Vagina (tissue), 2 donors: Measurements from ENCODE around the gene MRPL53. TPM values are rescaled to one million over a fixed set of nuclear protein-coding genes. Genes with fewer than 3 reads are reported as not detected.

Source experiments
- DNase-seq, 2 donors: peaks; one replicate each; pipeline ENCODE4 v3.0.0-alpha.2; 2017; ENCODE audit errors: extremely low spot score in 2 of 2
- H3K27ac ChIP-seq: fragments of 200-600 bp; sonication (generic); one replicate; pipeline ENCODE4 v1.5.1; 2019
- H3K27me3 ChIP-seq: fragments of 200-600 bp; sonication (generic); one replicate; pipeline ENCODE4 v1.5.1; 2019
- H3K36me3 ChIP-seq, 2 donors: fragments of 200-600 bp; sonication (generic); one replicate each; pipeline ENCODE4 v1.5.1; 2017 to 2019
- H3K4me1 ChIP-seq: fragments of 200-600 bp; sonication (generic); one replicate; pipeline ENCODE4 v1.5.1; 2019
- H3K4me3 ChIP-seq, 2 donors: fragments of 200-600 bp; sonication (generic); 1 replicate in 1 of 2; 2 replicates in 1 of 2; pipeline ENCODE4 v1.5.1; 2016 to 2019
- H3K9me3 ChIP-seq: fragments of 200-600 bp; sonication (generic); one replicate; pipeline ENCODE4 v1.5.1; 2019
- CTCF ChIP-seq, 3 experiments: fragments of 450-650 bp in 2 of 3; fragments of 200-600 bp in 1 of 3; sonication (generic) in 1 of 3; IDR thresholded peaks; one replicate each; pipeline ENCODE4 v1.5.1; 2017 to 2019; ENCODE audit warnings: antibody characterized with exemption in 3 of 3, mild to moderate bottlenecking in 2 of 3, moderate library complexity in 2 of 3
- POLR2A ChIP-seq, 2 donors: fragments of 450-650 bp; IDR thresholded peaks; one replicate each; pipeline ENCODE4 v1.6.1; 2017; ENCODE audit warnings: antibody characterized with exemption in 2 of 2, mild to moderate bottlenecking in 2 of 2, moderate library complexity in 2 of 2
- POLR2AphosphoS5 ChIP-seq, 2 donors: sonication (generic); formaldehyde crosslinking; IDR thresholded peaks; one replicate each; pipeline ENCODE4 v1.9.0; 2017; ENCODE audit warnings: antibody characterized with exemption in 2 of 2, mild to moderate bottlenecking in 2 of 2, low read depth in 1 of 2; ENCODE audit not compliant: insufficient read depth in 1 of 2
- intact Hi-C: fragments of 100-400 bp; cut with DNase I; formaldehyde crosslinking; loops from one replicate; pipeline ENCODE4 v1.15.1; 2023
- total RNA-seq: library from RNA; depleted of rRNA; stranded (reverse); fragments of >200 nt; gene quantifications from one replicate; pipeline ENCODE4 v1.2.3, GENCODE V29; 2016

MRPL53 gene
- total RNA-seq, 1 donor from 2014 or later = 40.3 TPM

- no peak for DNase-seq
- intact Hi-C loops = no loop called here
- H3K9me3 ChIP-seq = no peaks in the 10 kb centered on the region
- H3K27me3 ChIP-seq = no peaks in the 10 kb centered on the region
- peak overlapping the region; percentile 66 for H3K27ac ChIP-seq
- TF ChIP-seq CTCF (IDR thresholded peaks at IDR 0.05) = no peak
- no peak for TF ChIP-seq POLR2AphosphoS5 (IDR thresholded peaks at IDR 0.05; ENCODE audit: insufficient read depth in 1 of 2, low read depth in 1 of 2)
- no peak for TF ChIP-seq POLR2A (IDR thresholded peaks at IDR 0.05)
- peaks cover 0 to 12% of the 10 kb centered on the region in 2 donors for H3K36me3 ChIP-seq
- H3K4me1 ChIP-seq = peaks cover 43% of the 10 kb centered on the region
- peak overlapping the region; percentile 79 to 88 for H3K4me3 ChIP-seq
Measured at GRCh38 chr2:74458938-74459363, 13.5 kb downstream of the MRPL53 start.

- H3K27me3 ChIP-seq = no peaks in the 10 kb centered on the region
- peak; percentile 100 for DNase-seq
- intact Hi-C loops = no loop called here
- TF ChIP-seq POLR2AphosphoS5 (IDR thresholded peaks at IDR 0.05; ENCODE audit: insufficient read depth in 1 of 2, low read depth in 1 of 2) (peak; percentile 77 to 90), CTCF (IDR thresholded peaks at IDR 0.05) (no peak), POLR2A (IDR thresholded peaks at IDR 0.05) (peak in 1 of 2 donors; percentile 7)
- peak within 1 kb of the TSS; percentile 96 for H3K27ac ChIP-seq
- peaks cover 37% of the 10 kb centered on the region for H3K4me1 ChIP-seq
- H3K36me3 ChIP-seq = peaks cover 0 to 12% of the 10 kb centered on the region in 2 donors
- H3K4me3 ChIP-seq = peak within 1 kb of the TSS; percentile 79 to 88
- H3K9me3 ChIP-seq = no peaks in the 10 kb centered on the region
Measured at GRCh38 chr2:74458132-74458937, 14.1 kb downstream of the MRPL53 start, which contains the start of gene WBP1. Gene WBP1 (plus strand): TSS chr2:74458438. CDS start chr2:74458603, 165 bp downstream.

- peak overlapping the region; percentile 96 for H3K27ac ChIP-seq
- intact Hi-C loops = no loop called here
- H3K4me1 ChIP-seq = peaks cover 35% of the 10 kb centered on the region
- peaks cover 0 to 7% of the 10 kb centered on the region in 2 donors for H3K36me3 ChIP-seq
- H3K4me3 ChIP-seq = peak overlapping the region; percentile 79 to 88
- no peak for DNase-seq
- H3K9me3 ChIP-seq = no peaks in the 10 kb centered on the region
- TF ChIP-seq CTCF (IDR thresholded peaks at IDR 0.05) (no peak), POLR2AphosphoS5 (IDR thresholded peaks at IDR 0.05; ENCODE audit: insufficient read depth in 1 of 2, low read depth in 1 of 2) (peak in 1 of 2 donors; percentile 96), POLR2A (IDR thresholded peaks at IDR 0.05) (peak in 1 of 2 donors; percentile 82)
- H3K27me3 ChIP-seq = no peaks in the 10 kb centered on the region
Measured at GRCh38 chr2:74457549-74458131, 14.8 kb downstream of the MRPL53 start.

GRCh38 chr2:74457129-74457548 lies 15.3 kb downstream of the MRPL53 start:
- Histone ChIP-seq H3K36me3 (peaks cover 0 to 2% of the 10 kb centered on the region in 2 donors), H3K27ac (peak overlapping the region; percentile 96), H3K27me3 (no peaks in the 10 kb centered on the region), H3K9me3 (no peaks in the 10 kb centered on the region), H3K4me3 (peak overlapping the region; percentile 79 to 88), H3K4me1 (peaks cover 35% of the 10 kb centered on the region)
- TF ChIP-seq POLR2AphosphoS5 (IDR thresholded peaks at IDR 0.05; ENCODE audit: insufficient read depth in 1 of 2, low read depth in 1 of 2) (no peak), CTCF (IDR thresholded peaks at IDR 0.05) (no peak), POLR2A (IDR thresholded peaks at IDR 0.05) (no peak)
- intact Hi-C loops = no loop called here
- no peak for DNase-seq
